Stimulated activated CD4-positive, alpha-beta T cell treated with anti-CD3 and anti-CD28 coated beads, Interleukin-12 subunit alpha, Interleukin-12 subunit beta, amount 100 ng/mL, for 4 hours (primary cell): Measurements from ENCODE around the gene SHLD2.
"Not testable (repeated sequence)": the region's sequence is repeated elsewhere in the genome, so short reads cannot be mapped to it uniquely, and the experiment has no call there.

Experiments
- DNase-seq: peaks from one replicate; pipeline ENCODE4 v3.0.0-alpha.2; 2020

SHLD2 gene

DNA sequence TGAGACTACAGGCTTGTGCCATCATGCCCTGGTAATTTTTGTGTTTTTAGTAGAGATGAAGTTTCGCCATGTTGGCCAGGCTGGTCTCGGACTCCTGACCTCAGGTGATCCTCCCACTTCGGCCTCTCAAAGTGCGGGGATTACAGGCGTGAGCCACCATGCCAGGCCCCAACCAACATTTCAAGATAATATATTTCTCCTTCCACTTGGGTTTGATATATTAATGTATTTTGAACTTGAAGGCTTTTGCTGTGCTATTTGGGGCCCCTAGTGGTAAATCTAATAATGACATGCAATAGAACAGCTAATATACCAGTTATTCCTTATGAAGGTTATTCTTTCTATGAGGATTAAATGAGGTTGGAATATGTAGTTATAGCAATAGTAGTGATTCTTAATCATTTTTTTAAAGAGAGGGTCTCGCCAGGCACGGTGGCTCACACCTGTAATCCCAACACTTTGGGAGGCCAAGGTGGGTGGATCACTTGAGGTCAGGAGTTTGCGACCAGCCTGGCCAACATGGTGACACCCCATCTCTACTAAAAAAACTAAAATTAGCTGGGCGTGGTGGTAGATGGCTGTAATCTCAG lies 54.1 kb downstream of the SHLD2 start:
- not testable (repeated sequence) for DNase-seq

DNA sequence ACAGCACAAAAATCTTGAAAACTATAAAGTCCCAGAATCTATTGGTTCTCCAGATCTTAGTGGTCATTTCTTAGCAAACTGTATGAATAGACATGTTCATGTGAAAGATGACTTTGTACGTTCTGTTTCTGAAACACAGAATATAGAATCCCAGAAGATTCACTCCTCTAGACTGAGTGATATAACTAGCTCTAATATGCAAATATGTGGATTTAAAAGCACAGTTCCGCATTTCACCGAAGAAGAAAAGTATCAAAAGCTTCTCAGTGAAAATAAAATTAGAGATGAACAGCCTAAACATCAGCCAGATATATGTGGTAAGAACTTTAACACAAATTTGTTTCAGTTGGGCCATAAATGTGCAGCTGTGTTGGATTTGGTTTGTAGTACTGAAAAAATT lies 56.5 kb downstream of the SHLD2 start:
- not testable (repeated sequence) for DNase-seq

DNA sequence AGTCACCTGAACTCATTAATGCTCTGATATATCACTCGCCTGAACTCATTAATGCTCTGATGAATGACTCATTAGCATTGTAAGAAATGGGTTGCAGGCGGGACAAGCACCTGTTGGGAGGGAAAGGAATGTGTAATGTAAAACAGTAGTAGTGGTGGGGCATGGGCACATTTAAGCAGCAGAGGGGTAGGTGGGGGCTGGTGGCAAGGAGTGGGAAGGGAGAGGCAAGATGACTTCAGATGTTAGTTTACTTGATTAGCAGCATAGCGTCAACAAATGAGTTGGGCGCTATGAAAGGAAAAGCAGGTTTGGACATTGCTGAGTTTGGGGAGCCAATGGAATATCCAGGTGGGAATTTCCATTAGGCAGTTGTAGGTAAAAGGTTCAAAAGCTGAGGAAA lies 61.8 kb downstream of the SHLD2 start:
- DNase-seq, result not testable (repeated sequence)

DNA sequence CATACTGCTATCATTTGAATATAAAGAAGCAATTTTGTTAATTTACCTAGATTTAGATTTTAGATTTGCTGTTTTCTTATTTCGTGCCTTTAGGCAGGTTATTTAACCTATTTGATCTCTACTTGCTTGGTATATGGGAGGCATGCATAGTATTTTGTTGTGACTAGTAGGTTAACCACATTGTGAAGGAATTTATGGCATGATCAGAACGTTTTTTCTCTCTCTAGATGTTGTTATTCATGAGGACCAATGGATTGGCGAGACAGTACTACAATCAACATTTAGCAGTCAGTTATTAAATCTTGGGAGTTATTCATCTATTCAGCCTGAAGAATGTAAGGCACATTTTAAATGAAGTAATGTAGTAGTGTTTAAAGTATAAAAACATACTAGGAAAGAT lies 62.8 kb downstream of the SHLD2 start:
- not testable (repeated sequence) for DNase-seq

DNA sequence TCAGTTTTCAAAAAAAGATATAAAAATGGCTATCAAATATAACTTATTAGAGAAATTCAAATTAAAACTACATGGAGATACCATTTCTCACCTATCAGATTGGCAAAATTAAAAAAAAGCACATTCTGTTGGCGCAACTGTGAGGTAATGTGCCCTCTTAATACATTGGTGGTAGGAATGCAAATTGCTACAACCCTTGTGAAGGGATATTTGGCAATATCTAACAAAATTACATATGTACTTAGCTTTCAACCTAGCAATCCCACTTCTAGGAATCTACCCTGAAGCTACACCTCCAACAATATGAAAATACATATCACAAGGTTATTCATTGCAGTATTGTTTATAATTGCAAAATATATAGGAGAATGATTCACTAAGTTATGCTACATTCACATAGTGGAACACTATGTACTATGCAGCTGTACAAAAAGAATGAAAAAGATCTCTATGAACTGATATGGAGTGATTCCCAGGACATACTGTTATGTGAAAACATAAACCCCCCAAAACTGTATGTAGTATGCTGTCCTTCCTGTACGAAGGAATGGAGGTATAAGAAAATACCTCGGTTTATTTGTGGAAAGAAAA lies 67.8 kb downstream of the SHLD2 start:
- DNase-seq, result not testable (repeated sequence)

DNA sequence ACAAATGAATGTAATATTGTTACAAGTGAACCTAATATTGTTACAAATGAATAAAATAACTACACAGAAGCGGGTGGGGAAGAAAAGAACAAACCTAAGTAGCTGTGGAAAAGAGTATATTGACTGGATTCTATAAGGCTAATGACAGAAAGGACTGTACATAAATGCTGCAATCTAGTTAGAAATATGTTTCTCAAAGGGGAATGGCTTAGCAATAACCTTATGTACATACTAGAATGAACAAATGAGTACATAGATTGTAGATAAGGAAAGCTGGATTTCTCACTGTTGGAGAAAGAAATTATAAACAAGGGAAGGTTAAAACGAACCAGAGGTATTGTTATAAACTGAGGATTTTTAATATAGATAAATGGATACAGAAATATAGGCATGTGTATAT lies 68.4 kb downstream of the SHLD2 start:
- DNase-seq, result not testable (repeated sequence)

DNA sequence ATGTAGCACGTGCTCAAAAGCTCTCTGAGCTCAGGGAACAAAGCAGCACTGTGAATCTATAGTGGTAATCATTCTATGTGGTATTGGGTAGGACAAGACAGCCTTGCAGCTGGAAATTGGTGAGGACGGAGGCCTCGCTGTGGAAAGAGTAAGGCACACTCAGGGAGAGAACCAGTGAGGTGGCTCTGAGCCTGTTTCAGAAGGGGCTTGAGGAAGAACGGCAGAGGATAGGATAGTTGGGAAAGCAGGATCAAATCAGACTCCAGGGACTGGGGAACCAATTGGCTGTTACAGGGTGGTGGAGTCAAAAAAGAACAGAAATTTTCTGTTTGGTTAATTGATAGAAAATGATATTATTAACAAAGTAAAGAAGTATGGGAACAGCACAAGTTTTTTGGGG lies 74.9 kb downstream of the SHLD2 start:
- not testable (repeated sequence) for DNase-seq

DNA sequence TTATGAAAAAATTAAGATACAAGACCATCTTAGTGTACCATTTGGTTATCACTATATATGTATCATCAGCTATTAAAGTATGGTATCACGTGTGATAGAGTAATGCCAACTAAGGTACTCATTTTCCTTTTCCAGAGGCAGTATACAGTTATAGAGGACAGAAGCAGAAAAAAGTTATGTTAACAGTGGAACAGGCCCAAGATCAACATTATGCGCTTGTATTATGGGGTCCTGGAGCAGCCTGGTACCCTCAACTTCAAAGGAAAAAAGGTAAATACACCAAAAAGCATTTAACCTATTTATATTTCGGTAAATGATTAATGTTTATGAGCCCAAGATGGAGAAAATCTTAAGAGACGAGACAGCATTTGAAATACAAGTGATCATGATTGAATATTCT lies 75.7 kb downstream of the SHLD2 start:
- DNase-seq, result not testable (repeated sequence)

DNA sequence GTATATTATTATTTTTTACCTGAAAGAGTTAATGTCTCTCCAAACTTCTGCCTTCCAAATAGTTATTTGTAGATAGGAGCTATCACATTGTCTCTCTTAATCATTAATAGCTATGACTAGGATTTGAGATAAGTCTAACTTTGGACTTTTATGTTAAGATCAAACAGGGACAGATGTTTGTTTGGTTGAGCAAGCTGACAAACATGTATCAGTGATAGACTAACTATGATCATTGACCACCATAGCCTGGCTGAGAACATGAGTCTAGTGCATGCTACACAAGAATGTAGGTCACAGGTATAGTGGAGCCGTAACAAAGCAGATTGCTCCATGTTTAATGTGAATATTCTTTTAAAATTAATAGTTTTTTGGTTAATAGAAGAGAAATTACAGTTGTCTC lies 76.7 kb downstream of the SHLD2 start:
- DNase-seq, result not testable (repeated sequence)

DNA sequence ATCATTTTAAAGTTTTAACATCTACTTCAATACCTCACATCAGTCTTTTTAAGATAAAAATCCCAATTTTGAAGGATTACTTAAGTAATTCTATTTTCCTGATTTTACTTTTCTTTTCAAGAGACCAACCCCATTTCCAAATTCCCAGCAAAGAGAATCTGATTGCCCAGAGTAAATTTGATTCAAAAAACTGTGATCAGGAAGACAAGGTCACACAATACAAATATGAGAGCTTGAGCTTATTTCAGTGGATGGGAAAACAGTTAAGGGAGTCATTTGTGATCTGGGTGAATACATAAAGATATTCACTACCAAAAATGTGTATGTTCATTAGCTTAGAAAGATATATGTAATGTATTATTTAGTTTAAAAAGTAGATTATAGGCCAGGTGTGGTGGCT lies 77.2 kb downstream of the SHLD2 start:
- not testable (repeated sequence) for DNase-seq

DNA sequence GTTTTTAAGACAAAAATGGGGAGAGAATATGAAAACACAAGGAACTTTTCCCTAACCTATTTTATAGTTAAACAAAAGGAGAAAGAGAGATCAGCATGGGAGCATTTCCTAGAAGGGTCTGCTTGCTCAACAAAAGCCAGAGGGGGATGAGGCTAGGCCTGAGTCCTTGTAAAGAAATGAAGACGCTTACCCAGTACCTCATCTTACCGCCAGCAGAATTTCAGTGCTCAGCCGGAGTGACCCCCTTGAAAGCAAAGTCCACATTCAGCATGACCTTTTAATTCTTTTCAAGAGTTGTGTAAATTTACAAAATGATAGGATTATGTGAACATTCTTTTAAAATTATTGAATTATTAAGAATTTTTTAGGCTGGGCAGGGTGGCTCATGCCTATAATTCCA lies 82.6 kb downstream of the SHLD2 start:
- not testable (repeated sequence) for DNase-seq

DNA sequence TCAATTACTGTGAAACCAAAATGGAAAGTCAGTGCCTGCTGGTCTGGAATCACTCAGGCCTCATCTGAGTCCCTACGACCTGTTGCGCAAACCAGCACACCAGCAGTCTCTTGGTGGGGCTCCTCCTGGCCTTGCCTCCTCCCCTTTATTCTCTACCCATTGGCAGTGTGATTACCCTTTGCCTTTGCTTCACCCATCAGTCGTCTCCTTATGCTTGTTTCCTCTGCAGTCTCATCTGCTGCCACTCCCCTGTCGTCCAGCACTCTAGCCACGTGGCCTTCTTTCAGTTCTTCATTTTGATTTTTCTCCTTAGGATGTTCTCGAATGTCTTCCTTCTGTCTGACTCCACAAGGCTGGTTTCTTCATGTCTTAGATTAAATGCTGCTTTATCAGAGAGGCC lies 89.4 kb downstream of the SHLD2 start:
- not testable (repeated sequence) for DNase-seq

DNA sequence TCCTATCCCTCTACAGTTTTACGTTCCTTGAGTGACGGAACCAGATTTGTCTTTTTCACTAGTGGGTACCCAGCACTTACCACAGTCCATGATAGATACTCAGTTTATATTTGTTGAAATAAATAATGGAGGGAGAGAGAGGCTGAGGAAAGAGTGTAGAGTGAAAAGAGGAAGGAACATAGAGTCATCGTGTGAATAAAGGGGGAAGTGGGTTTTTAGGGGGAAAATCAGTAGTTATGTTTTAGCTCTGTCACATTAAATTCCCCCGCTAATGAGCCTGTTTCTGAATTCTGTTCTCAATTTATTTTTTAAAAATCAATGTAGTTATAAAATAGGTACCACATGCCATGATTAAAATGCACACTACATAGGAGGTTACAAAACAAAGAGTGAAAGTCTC lies 91.0 kb downstream of the SHLD2 start:
- DNase-seq, result not testable (repeated sequence)

DNA sequence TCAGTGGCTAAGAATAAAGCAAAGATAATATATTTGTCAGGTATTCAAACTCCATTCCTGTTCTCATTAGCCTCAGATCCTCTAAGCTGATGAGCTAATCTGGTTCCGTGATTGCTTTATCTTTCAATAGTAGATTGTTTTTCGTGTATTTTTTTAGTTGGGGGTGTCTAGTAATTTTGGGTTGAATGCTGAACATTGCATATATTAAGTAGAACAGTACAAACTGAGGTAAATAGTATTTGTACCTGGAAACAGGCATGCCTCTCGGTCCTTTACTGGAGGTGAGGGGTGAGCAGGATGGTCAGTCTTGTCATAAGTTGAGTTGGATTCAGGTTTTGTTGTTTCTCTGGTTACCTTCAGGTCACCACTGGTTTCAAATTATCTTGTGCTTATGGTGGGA lies 92.6 kb downstream of the SHLD2 start:
- not testable (repeated sequence) for DNase-seq

DNA sequence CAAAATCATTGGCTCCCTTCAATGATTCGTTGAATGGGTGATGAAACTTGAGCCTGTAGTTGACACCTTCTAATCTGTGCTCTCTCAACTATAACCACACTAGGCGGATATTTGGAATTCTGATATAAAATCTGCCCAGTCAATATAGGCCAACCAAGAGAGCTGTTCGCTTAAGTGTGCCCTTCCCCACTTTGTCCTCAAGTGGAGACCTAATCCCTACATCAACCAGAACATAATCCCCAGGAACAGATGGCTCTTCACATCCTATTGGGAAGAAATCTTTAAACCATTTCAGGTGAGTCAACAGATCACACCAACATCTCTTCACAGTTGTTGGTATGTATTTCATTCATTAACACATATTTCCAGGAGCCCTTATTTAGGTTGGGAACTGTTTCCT lies 96.8 kb downstream of the SHLD2 start:
- not testable (repeated sequence) for DNase-seq

DNA sequence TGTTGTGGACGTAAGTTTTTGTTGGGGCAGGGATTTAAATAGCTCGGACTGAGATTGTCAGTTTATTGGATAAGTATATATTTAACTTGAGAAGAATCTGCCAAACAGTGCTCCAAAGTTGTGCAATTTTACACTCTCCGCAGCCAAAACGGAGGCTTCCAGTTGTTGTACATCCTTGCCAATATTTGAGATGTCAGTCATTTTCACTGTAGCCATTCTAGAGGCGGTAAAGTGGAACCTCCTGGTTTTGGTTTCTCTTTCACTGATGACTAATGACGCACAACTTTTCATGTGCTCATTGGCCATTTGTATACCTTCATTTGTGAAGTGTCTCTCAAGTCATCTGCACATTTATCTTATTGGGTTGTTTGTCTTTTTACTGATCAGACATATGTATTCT lies 105.9 kb downstream of the SHLD2 start:
- not testable (repeated sequence) for DNase-seq

DNA sequence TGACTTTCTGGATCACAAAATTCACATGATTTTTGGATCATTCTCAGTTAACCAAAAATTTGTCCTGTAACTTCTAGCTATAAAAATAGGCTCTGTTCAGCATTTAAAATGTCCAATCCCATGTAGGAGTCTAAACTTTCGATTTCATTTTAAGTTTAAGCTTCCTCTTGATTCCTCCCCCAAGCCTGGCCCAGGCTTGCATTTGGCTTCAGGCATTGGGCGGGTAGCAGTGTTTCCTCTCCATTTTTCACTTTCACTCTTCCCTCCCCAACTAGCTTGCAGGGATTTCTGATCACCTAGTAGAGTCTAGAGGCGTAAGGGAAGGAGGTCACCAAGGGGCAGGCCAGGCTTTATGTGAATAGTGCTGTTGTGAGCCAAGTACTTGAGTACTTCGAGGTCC lies 109.8 kb downstream of the SHLD2 start:
- DNase-seq, result not testable (repeated sequence)

DNA sequence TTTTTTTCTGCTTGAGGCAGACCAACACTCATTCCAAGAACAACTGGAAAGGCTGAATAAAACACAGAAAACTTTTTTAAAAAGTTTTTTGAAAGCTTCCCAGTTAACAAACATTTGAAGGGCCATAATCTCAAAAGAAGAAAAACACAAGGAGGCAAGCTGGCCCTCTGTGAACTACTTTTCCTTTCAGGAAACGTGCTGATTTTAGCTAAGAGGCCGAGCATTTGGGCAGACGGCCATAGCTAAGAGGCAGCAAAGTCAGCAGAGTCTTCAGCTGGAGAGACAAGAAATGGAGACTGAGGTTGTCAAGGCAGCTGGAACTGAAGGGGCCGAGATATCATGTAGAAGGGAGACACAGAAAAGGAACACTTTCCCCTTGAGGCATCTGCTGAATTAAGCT lies 111.9 kb downstream of the SHLD2 start:
- DNase-seq, result not testable (repeated sequence)

DNA sequence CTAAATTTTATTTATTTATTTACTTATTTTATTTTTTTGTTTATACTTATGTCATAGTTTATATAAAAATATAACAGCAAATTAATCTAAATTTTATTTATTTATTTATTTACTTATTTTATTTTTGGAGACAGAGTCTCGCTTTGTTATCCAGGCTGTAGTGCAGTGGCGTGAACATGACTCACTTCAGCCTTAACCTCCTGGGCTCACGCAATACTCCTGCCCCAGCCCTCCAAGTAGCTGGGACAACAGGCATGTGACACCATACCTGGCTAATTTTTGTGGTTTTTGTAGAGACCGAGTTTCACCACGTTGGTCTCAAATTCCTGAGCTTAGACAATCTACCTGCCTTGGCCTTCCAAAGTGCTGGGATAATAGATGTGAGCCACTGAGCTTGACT lies 115.3 kb downstream of the SHLD2 start:
- DNase-seq, result not testable (repeated sequence)

DNA sequence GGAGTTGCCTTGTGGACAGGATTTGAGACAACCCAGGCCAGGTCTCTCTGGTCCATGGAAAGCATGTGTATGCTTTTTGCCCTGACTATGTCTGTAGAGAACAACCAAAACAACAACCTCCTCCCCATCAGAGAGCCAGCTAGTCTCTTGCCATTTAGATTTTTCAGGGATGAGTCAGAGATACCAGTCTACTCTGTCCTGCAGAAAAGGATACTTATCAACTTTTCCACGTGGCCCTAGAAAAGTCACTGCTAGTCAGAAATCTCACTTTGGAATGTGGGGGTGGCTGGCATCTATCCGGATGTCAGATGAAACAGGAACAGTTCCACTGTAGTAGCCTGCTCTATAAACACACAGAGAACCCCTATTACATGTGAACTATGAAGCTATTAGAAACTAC lies 116.8 kb downstream of the SHLD2 start:
- not testable (repeated sequence) for DNase-seq

DNA sequence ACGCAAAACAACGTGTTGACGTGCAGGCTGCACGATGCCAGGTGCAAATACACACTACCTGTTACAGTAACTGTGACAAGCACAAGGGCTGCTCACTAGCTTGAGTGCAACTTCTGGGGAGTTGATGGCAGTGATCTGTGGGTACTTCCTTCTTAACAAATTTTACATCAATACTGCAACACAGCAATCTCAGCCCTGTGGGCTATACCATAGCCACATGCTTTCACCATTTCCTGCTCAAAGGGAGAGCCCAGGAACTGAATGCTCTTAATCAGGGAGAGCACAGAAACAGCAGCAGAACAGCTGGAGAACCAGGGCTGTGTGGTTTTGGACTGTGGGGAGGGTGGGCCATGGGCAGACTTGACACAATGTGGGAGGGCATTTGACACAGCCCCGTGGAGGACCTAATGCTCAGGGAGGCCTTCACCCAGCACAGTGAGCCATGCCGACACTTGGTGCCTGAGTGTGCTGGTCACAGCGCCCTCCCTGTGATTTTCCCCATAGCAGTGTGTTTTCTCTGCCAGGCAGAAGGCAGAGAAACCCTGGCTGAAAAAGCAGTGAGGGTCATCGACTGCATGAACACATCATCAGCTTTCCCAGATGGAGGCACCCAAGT lies 118.3 kb downstream of the SHLD2 start:
- DNase-seq, result not testable (repeated sequence)

DNA sequence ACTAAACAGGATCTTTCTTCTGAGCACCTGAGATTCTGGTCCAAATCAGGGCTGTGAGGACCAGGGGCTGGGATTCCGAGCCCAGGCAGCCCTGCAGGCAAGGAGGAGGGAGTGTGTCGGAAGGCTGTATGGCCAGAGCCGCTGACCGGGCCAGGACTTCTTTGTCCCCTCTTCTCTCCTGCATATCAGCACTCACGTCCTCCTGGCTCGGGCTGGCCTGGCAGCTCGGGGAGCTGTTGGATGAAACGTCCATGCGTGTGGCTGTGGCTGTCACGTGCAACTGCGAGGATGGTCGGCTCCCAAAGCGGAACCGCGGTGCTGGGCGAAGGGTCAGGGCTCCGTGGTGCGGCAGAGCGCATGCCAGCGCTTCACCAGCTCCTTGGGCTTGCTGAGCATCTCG lies 118.8 kb downstream of the SHLD2 start:
- not testable (repeated sequence) for DNase-seq

DNA sequence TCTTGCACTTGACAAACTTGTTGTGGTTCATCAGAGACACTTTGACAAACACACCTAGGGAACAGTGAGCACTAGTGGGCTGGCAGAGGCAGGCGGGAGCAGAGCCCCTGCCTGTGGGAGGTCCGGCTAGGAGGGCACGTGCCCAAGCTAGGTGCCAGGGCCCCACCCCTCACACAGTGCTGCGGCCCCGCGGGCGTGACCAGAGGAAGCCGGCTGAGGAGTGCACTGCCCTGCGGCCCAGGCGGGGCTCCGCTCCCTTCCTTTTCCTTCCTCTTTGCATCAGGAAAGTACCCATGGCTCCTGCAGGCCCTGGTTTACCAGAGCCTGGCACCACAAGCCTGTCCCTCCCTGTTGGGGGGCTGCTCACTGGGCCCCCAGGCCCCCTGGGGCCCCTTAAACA lies 121.1 kb downstream of the SHLD2 start:
- not testable (repeated sequence) for DNase-seq

DNA sequence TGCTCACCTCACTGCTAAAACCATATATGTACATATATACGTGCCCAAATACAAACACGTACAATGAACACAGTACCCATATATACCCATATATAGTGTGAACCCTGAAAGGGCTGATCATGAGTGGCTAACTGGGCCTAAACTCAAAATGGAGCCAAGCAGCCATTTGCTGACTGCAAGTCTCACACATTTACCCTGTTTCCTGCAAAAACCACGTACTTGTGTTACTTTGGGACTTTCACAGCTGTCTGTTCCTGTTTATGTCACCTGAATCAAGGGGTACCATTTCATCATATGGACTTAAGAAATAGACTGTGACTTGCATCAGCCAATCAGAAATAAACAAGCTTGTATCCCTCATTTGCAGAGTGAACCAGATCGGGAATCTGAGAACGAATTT lies 124.4 kb downstream of the SHLD2 start:
- not testable (repeated sequence) for DNase-seq

DNA sequence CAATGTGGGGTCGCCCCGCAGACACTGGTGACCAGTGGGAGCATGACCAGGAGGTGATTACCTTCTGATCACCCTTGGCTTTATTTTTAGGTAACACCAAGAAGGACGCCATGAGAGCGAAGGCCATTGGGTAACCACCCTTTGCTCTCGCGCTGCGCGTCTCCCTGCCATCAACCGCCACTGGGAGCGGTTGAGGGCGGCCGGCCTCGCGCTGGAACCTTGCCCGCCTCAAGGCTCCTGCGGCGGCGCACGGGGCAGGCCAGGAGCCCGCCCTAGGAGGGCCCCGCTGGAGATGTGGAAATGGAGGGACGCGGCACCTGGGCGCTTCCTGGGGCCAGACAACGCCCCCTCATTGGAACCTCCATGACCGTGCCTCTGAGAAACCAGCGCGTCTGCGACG lies 127.8 kb downstream of the SHLD2 start:
- DNase-seq, result not testable (repeated sequence)
